Neural progenitor cell (in vitro differentiated cells): ENCODE results near the gene TTC1. TPM values are rescaled to one million over a fixed set of nuclear protein-coding genes. Genes with fewer than 3 reads are reported as not detected.
"Not testable (repeated sequence)": the region's sequence is repeated elsewhere in the genome, so short reads cannot be mapped to it uniquely, and the experiment has no call there.

Source experiments
- DNase-seq: peaks from one replicate; pipeline ENCODE4 v3.0.0-alpha.2; 2016; ENCODE audit warnings: low spot score
- H2AFZ ChIP-seq: fragments of 200-600 bp; sonication (generic); replicated peaks from 2 replicates; pipeline ENCODE4 v1.6.1; 2016; ENCODE audit warnings: antibody characterized with exemption
- H3F3A ChIP-seq: fragments of 200-600 bp; sonication (generic); 2 replicates; pipeline ENCODE4 v1.6.1; 2016; ENCODE audit warnings: antibody characterized with exemption, low read depth
- H3K27ac ChIP-seq: fragments of 200-600 bp; sonication (generic); 2 replicates; pipeline ENCODE4 v1.5.1; 2016; ENCODE audit warnings: mild to moderate bottlenecking
- H3K27me3 ChIP-seq: fragments of 200-600 bp; sonication (generic); 2 replicates; pipeline ENCODE4 v1.6.1; 2016; ENCODE audit warnings: mild to moderate bottlenecking, moderate library complexity
- H3K36me3 ChIP-seq: fragments of 200-600 bp; sonication (generic); 2 replicates; pipeline ENCODE4 v1.5.1; 2016
- H3K4me1 ChIP-seq: fragments of 200-600 bp; sonication (generic); 2 replicates; pipeline ENCODE4 v1.6.1; 2016; ENCODE audit warnings: mixed run types
- H3K4me2 ChIP-seq: fragments of 200-600 bp; sonication (generic); 2 replicates; pipeline ENCODE4 v1.6.1; 2016
- H3K4me3 ChIP-seq: fragments of 200-600 bp; sonication (generic); 2 replicates; pipeline ENCODE4 v1.5.1; 2016
- H3K79me2 ChIP-seq: fragments of 200-600 bp; sonication (generic); 2 replicates; pipeline ENCODE4 v1.6.1; 2016; ENCODE audit warnings: low read depth
- H3K9ac ChIP-seq: fragments of 200-600 bp; sonication (generic); 2 replicates; pipeline ENCODE4 v1.6.1; 2016
- H3K9me3 ChIP-seq: fragments of 200-600 bp; sonication (generic); 2 replicates; pipeline ENCODE4 v1.5.1; 2016; ENCODE audit warnings: low read depth
- H4K20me1 ChIP-seq: fragments of 200-600 bp; sonication (generic); 2 replicates; pipeline ENCODE4 v1.6.1; 2016; ENCODE audit warnings: low read depth
- H3K27ac Mint-ChIP-seq: 3 replicates; pipeline ENCODE4 v1.8.0; 2021; ENCODE audit warnings: mixed read lengths
- H3K27me3 Mint-ChIP-seq: 2 replicates; pipeline ENCODE4 v1.8.0; 2022; ENCODE audit warnings: low read depth, mild to moderate bottlenecking, inconsistent platforms, moderate library complexity, mixed read lengths; ENCODE audit not compliant: insufficient read depth
- H3K36me3 Mint-ChIP-seq: 3 replicates; pipeline ENCODE4 v1.8.0; 2021; ENCODE audit warnings: mixed read lengths
- H3K4me1 Mint-ChIP-seq: 3 replicates; pipeline ENCODE4 v1.8.0; 2021; ENCODE audit warnings: mixed read lengths
- H3K4me3 Mint-ChIP-seq: 3 replicates; pipeline ENCODE4 v1.8.0; 2021; ENCODE audit warnings: mild to moderate bottlenecking, moderate library complexity, mixed read lengths
- H3K9me3 Mint-ChIP-seq: 3 replicates; pipeline ENCODE4 v1.8.0; 2020; ENCODE audit warnings: mixed read lengths
- CTCF ChIP-seq: fragments of 200-600 bp; sonication (generic); IDR thresholded peaks from 2 replicates; pipeline ENCODE4 v1.5.1; 2017; ENCODE audit warnings: antibody characterized with exemption, mild to moderate bottlenecking
- EZH2 ChIP-seq: fragments of 200-600 bp; sonication (generic); IDR thresholded peaks from 2 replicates; pipeline ENCODE4 v1.6.1; 2017; ENCODE audit warnings: antibody characterized with exemption, mild to moderate bottlenecking, moderate library complexity
- EZH2phosphoT487 ChIP-seq: fragments of 200-600 bp; sonication (generic); IDR thresholded peaks from 2 replicates; pipeline ENCODE4 v1.6.1; 2017; ENCODE audit warnings: antibody characterized with exemption
- total RNA-seq: library from RNA; depleted of rRNA; stranded (reverse); fragments of >200 nt; gene quantifications from 2 replicates; pipeline ENCODE4 v1.2.3, GENCODE V29; 2015; ENCODE audit warnings: low replicate concordance

The TTC1 gene
- total RNA-seq, 1 donor from 2014 or later, result 50.0 TPM

GRCh38 chr5:160001457-160001856 is 7.5 kb upstream of the TTC1 start:
- no peaks in the 10 kb centered on the region for H3F3A ChIP-seq
- no peak overlapping the region for H3K27ac Mint-ChIP-seq
- no peak overlapping the region for H3K4me3 Mint-ChIP-seq
- H3K4me1 Mint-ChIP-seq, result no peaks in the 10 kb centered on the region
- H3K79me2 ChIP-seq, result no peaks in the 10 kb centered on the region
- H3K36me3 ChIP-seq, result no peaks in the 10 kb centered on the region
- H3K4me1 ChIP-seq, result no peaks in the 10 kb centered on the region
- H4K20me1 ChIP-seq, result no peaks in the 10 kb centered on the region
- H3K9ac ChIP-seq, result no peak overlapping the region
- H3K27me3 Mint-ChIP-seq, result no peaks in the 10 kb centered on the region
- no peak overlapping the region for H3K4me2 ChIP-seq
- H3K36me3 Mint-ChIP-seq, result no peaks in the 10 kb centered on the region
- no peak overlapping the region for H3K27ac ChIP-seq
- no peak overlapping the region for H2AFZ ChIP-seq
- peaks cover 12% of the 10 kb centered on the region for H3K27me3 ChIP-seq
- no peaks in the 10 kb centered on the region for H3K9me3 ChIP-seq
- TF ChIP-seq CTCF, result no peak
- H3K9me3 Mint-ChIP-seq, result no peaks in the 10 kb centered on the region
- DNase-seq, result no peak
- H3K4me3 ChIP-seq, result no peak overlapping the region

- Histone ChIP-seq H3F3A (no peaks in the 10 kb centered on the region), H4K20me1 (peaks cover 4% of the 10 kb centered on the region), H3K4me3 (no peak overlapping the region), H3K27me3 (no peaks in the 10 kb centered on the region), H3K9ac (no peak overlapping the region), H3K79me2 (peaks cover 36% of the 10 kb centered on the region), H3K9me3 (no peaks in the 10 kb centered on the region), H2AFZ (no peak overlapping the region), H3K4me1 (peaks cover 11% of the 10 kb centered on the region), H3K4me2 (no peak overlapping the region), H3K36me3 (no peaks in the 10 kb centered on the region), H3K27ac (no peak overlapping the region)
- no peaks in the 10 kb centered on the region for H3K9me3 Mint-ChIP-seq
- no peak overlapping the region for H3K4me3 Mint-ChIP-seq
- no peak for DNase-seq
- H3K27ac Mint-ChIP-seq, result no peak overlapping the region
- H3K4me1 Mint-ChIP-seq, result peaks cover 18% of the 10 kb centered on the region
- no peak for TF ChIP-seq EZH2phosphoT487
- TF ChIP-seq EZH2, result no peak
- TF ChIP-seq CTCF, result no peak
- H3K36me3 Mint-ChIP-seq, result no peaks in the 10 kb centered on the region
- H3K27me3 Mint-ChIP-seq, result no peaks in the 10 kb centered on the region
These were observed 1.4 kb upstream of the TTC1 start for GRCh38 chr5:160007514-160007913.

GRCh38 chr5:160008529-160008876 is 436 bp upstream of the TTC1 start:
- peaks cover 11% of the 10 kb centered on the region for H3K4me1 ChIP-seq
- H3K27ac ChIP-seq, H3K27me3 ChIP-seq, H4K20me1 ChIP-seq, H3K36me3 ChIP-seq, H3K36me3 Mint-ChIP-seq, H3K27me3 Mint-ChIP-seq, H3K9ac ChIP-seq, H3F3A ChIP-seq, H3K9me3 ChIP-seq, H3K9me3 Mint-ChIP-seq, DNase-seq, H3K27ac Mint-ChIP-seq: not testable (repeated sequence)
- peak overlapping the region; percentile 77 for H3K4me3 ChIP-seq
- H3K4me3 Mint-ChIP-seq, result peak overlapping the region; percentile 30
- H3K4me1 Mint-ChIP-seq, result peaks cover 18% of the 10 kb centered on the region
- H3K79me2 ChIP-seq, result peaks cover 39% of the 10 kb centered on the region
- H3K4me2 ChIP-seq, result peak overlapping the region; percentile 43
- H2AFZ ChIP-seq, result peak overlapping the region; percentile 86

GRCh38 chr5:160009591-160009989 is 651 bp downstream of the TTC1 start:
- Histone ChIP-seq H4K20me1 (peaks cover 4% of the 10 kb centered on the region), H3K9me3 (no peaks in the 10 kb centered on the region), H3F3A (no peaks in the 10 kb centered on the region), H3K27me3 (no peaks in the 10 kb centered on the region), H3K4me2 (peak overlapping the region; percentile 81), H3K4me3 (peak overlapping the region; percentile 77), H3K79me2 (peaks cover 45% of the 10 kb centered on the region), H2AFZ (no peak overlapping the region), H3K27ac (no peak overlapping the region), H3K4me1 (peaks cover 11% of the 10 kb centered on the region), H3K36me3 (no peaks in the 10 kb centered on the region), H3K9ac (peak overlapping the region; percentile 89)
- no peaks in the 10 kb centered on the region for H3K36me3 Mint-ChIP-seq
- DNase-seq, result peak; percentile 16
- H3K4me1 Mint-ChIP-seq, result peaks cover 18% of the 10 kb centered on the region
- no peak for TF ChIP-seq EZH2phosphoT487
- no peak for TF ChIP-seq EZH2
- TF ChIP-seq CTCF, result no peak
- peak overlapping the region; percentile 98 for H3K4me3 Mint-ChIP-seq
- no peak overlapping the region for H3K27ac Mint-ChIP-seq
- H3K9me3 Mint-ChIP-seq, result no peaks in the 10 kb centered on the region
- no peaks in the 10 kb centered on the region for H3K27me3 Mint-ChIP-seq
